KMS-11 (cell line): ENCODE data around the gene PRR36.

Source experiments
- H2AFZ ChIP-seq: fragments of 200-600 bp; sonication (generic); 2 replicates; pipeline ENCODE4 v1.6.1; 2016; ENCODE audit warnings: antibody characterized with exemption, mixed run types, low read depth
- H3K27ac ChIP-seq: fragments of 200-600 bp; sonication (generic); 2 replicates; pipeline ENCODE4 v1.6.1; 2016; ENCODE audit warnings: mild to moderate bottlenecking, mixed run types
- H3K27me3 ChIP-seq: fragments of 200-600 bp; sonication (generic); 2 replicates; pipeline ENCODE4 v1.6.1; 2017; ENCODE audit warnings: mild to moderate bottlenecking, low read depth, mixed run types, moderate library complexity; ENCODE audit not compliant: insufficient read depth
- H3K36me3 ChIP-seq: fragments of 200-600 bp; sonication (generic); 2 replicates; pipeline ENCODE4 v1.6.1; 2017; ENCODE audit warnings: mild to moderate bottlenecking, mixed run types; ENCODE audit not compliant: insufficient read depth
- H3K4me1 ChIP-seq: fragments of 200-600 bp; sonication (generic); 2 replicates; pipeline ENCODE4 v1.6.1; 2016; ENCODE audit warnings: mild to moderate bottlenecking, low read depth, mixed run types; ENCODE audit not compliant: poor library complexity, severe bottlenecking
- H3K4me2 ChIP-seq: fragments of 200-600 bp; sonication (generic); 2 replicates; pipeline ENCODE4 v1.7.0; 2016; ENCODE audit warnings: mild to moderate bottlenecking, mixed run types
- H3K4me3 ChIP-seq: fragments of 200-600 bp; sonication (generic); IDR thresholded peaks from 2 replicates; pipeline ENCODE4 v1.6.1; 2017; ENCODE audit warnings: low read depth, low read length, mixed read lengths; ENCODE audit not compliant: insufficient read depth
- H3K79me2 ChIP-seq: fragments of 200-600 bp; sonication (generic); 2 replicates; pipeline ENCODE4 v1.6.1; 2016; ENCODE audit warnings: low read depth, mixed run types; ENCODE audit not compliant: insufficient read depth
- H3K9ac ChIP-seq: fragments of 200-600 bp; sonication (generic); 2 replicates; pipeline ENCODE4 v1.6.1; 2016; ENCODE audit warnings: mild to moderate bottlenecking, mixed run types
- H4K20me1 ChIP-seq: fragments of 200-600 bp; sonication (generic); 2 replicates; pipeline ENCODE4 v1.6.1; 2016; ENCODE audit warnings: mild to moderate bottlenecking, mixed run types; ENCODE audit not compliant: insufficient read depth
- CTCF ChIP-seq: fragments of 200-600 bp; sonication (generic); conservative IDR thresholded peaks from 2 replicates; pipeline ENCODE4 v1.6.1; 2017; ENCODE audit warnings: low read depth, mild to moderate bottlenecking, antibody characterized with exemption, low read length, moderate library complexity, mixed read lengths

The PRR36 gene

DNA sequence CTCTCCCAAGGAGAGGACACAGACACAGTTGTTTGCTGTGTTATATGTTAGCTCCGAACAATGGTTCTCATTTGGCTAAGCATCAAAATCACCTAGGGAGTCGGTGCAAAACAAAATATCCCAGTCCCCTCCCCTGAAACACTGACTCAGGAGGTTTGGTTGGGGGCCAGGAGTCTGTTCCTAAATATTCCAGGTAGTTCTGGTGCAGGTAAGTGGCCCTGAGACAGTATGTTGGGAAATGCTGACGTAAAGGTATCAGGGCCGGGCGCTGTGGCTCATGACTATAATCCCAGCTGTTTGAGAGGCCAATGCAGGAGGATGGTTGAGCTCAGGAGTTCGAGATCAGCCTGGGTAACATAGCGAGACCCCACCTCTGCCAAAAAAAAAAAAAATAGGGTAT lies 27.1 kb upstream of the PRR36 start:
- peaks cover 23% of the 10 kb centered on the region for H3K79me2 ChIP-seq
- no peak overlapping the region for H3K4me2 ChIP-seq
- H3K4me3 ChIP-seq: no peak overlapping the region
- no peaks in the 10 kb centered on the region for H4K20me1 ChIP-seq
- TF ChIP-seq CTCF: no peak
- no peaks in the 10 kb centered on the region for H3K27me3 ChIP-seq
- no peaks in the 10 kb centered on the region for H3K36me3 ChIP-seq
- H2AFZ ChIP-seq: no peak overlapping the region
- H3K27ac ChIP-seq: no peak overlapping the region
- no peak overlapping the region for H3K9ac ChIP-seq
- peaks cover 5% of the 10 kb centered on the region for H3K4me1 ChIP-seq

DNA sequence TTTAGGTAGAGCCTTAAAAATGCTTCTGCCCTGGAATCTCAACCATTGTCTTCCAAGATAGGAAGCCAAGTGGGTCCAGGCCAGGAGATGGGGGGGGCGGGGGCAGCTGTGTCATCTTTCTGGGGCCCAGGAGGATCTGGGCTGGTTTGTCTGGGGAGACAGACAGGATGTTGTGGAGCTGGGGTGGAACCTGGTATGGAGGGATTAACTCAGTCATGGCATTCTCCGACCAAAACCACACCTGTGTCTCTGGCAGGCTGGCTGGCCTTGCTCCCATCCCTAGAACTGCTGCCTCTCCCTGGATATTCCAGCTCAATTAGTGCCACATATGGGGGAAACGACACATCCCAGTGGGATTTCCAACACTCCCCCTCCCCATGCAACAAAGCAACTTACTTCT lies 26.7 kb upstream of the PRR36 start:
- Histone ChIP-seq H3K79me2 (peaks cover 19% of the 10 kb centered on the region), H3K9ac (no peak overlapping the region), H3K36me3 (no peaks in the 10 kb centered on the region), H3K4me3 (no peak overlapping the region), H4K20me1 (no peaks in the 10 kb centered on the region), H2AFZ (no peak overlapping the region), H3K27ac (no peak overlapping the region), H3K4me2 (no peak overlapping the region), H3K27me3 (no peaks in the 10 kb centered on the region), H3K4me1 (peaks cover 5% of the 10 kb centered on the region)
- no peak for TF ChIP-seq CTCF

DNA sequence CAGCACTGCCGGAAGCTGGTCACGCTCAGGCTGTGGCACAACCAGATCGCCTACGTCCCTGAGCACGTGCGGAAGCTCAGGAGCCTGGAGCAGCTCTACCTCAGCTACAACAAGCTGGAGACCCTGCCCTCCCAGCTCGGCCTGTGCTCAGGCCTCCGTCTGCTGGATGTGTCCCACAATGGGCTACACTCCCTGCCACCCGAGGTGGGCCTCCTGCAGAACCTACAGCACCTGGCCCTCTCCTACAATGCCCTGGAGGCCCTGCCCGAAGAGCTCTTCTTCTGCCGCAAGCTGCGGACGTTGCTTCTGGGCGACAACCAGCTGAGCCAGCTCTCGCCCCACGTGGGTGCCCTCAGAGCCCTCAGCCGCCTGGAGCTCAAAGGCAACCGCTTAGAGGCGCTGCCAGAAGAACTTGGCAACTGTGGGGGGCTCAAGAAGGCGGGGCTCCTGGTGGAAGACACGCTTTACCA lies 26.2 kb upstream of the PRR36 start:
- no peaks in the 10 kb centered on the region for H3K36me3 ChIP-seq
- H4K20me1 ChIP-seq: no peaks in the 10 kb centered on the region
- no peak overlapping the region for H3K27ac ChIP-seq
- H3K4me3 ChIP-seq: no peak overlapping the region
- no peak overlapping the region for H3K9ac ChIP-seq
- H3K27me3 ChIP-seq: no peaks in the 10 kb centered on the region
- TF ChIP-seq CTCF: no peak
- H3K4me2 ChIP-seq: no peak overlapping the region
- no peak overlapping the region for H2AFZ ChIP-seq
- H3K4me1 ChIP-seq: peaks cover 5% of the 10 kb centered on the region
- peaks cover 14% of the 10 kb centered on the region for H3K79me2 ChIP-seq

DNA sequence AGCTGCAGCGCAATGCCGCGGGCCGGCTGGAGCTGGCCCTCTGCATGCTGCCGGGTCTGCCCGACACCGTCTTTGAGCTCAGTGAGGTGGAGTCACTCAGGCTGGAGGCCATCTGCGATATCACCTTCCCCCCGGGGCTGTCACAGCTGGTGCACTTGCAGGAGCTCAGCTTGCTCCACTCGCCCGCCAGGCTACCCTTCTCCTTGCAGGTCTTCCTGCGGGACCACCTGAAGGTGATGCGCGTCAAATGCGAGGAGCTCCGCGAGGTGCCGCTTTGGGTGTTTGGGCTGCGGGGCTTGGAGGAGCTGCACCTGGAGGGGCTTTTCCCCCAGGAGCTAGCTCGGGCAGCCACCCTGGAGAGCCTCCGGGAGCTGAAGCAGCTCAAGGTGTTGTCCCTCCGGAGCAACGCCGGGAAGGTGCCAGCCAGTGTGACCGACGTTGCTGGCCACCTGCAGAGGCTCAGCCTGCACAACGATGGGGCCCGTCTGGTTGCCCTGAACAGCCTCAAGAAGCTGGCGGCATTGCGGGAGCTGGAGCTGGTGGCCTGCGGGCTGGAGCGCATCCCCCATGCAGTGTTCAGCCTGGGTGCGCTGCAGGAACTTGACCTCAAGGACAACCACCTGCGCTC lies 25.7 kb upstream of the PRR36 start:
- no peak overlapping the region for H3K9ac ChIP-seq
- no peak for TF ChIP-seq CTCF

More for the DNA sequence above, 25.7 kb upstream of the PRR36 start:
- Histone ChIP-seq H3K36me3 (no peaks in the 10 kb centered on the region), H3K27me3 (no peaks in the 10 kb centered on the region), H3K4me2 (no peak overlapping the region), H3K4me1 (peaks cover 1% of the 10 kb centered on the region), H4K20me1 (no peaks in the 10 kb centered on the region), H3K27ac (no peak overlapping the region), H3K4me3 (no peak overlapping the region), H2AFZ (no peak overlapping the region), H3K79me2 (peaks cover 8% of the 10 kb centered on the region)
